Stimulated activated CD8-positive, alpha-beta memory T cell treated with anti-CD3 and anti-CD28 coated beads, Interleukin-4, amount 100 ng/mL, for 4 hours (primary cell): ENCODE results near the gene CRKL.

Experiments
- DNase-seq, 2 donors: peaks; one replicate each; pipeline ENCODE4 v3.0.0-alpha.2; 2020; ENCODE audit warnings: low read depth in 2 of 2, low spot score in 1 of 2

Gene CRKL

DNA sequence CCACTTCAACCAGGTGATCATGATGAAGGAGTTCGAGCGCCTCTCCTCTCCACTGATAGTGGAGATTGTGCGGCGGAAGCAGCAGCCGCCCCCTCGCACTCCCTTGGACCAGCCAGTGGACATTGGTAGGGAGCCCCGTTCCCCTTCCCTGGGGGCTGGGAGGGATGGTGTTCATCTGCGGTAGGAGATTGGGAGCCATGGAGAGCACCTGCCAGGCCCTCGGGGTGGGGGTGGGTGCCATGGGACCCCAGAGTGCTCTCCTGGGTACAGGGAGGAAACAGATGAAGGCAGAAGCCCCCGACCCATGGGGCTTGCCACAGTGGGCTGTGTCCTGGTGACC, 77.7 kb downstream of the CRKL start:
- no peak for DNase-seq

- no peak for DNase-seq
Observed at GRCh38 chr22:20995329-20996030, 78.3 kb downstream of the CRKL start.

DNA sequence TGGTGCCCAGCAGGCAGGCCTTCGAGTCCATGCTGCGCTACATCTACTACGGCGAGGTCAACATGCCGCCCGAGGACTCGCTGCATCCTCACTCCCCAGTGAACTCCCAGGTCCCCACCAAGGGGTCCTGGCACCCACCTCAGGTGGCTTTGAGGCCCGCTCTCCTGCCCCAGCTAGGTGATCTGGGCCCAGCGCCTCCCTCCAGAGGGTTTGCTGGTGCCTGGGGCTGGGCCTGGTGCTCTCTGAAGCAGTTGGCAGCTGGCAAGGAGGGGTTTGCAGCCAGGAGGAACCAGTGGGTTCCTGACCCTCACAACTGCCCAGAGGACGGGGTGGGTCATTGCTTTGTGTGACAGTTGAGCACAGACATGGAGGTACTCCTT, 78.8 kb downstream of the CRKL start:
- DNase-seq: no peak

- no peak for DNase-seq
Observed at GRCh38 chr22:20996598-20997535, 79.7 kb downstream of the CRKL start.

- no peak for DNase-seq
Observed at GRCh38 chr22:20997536-20998257, 80.5 kb downstream of the CRKL start.

DNA sequence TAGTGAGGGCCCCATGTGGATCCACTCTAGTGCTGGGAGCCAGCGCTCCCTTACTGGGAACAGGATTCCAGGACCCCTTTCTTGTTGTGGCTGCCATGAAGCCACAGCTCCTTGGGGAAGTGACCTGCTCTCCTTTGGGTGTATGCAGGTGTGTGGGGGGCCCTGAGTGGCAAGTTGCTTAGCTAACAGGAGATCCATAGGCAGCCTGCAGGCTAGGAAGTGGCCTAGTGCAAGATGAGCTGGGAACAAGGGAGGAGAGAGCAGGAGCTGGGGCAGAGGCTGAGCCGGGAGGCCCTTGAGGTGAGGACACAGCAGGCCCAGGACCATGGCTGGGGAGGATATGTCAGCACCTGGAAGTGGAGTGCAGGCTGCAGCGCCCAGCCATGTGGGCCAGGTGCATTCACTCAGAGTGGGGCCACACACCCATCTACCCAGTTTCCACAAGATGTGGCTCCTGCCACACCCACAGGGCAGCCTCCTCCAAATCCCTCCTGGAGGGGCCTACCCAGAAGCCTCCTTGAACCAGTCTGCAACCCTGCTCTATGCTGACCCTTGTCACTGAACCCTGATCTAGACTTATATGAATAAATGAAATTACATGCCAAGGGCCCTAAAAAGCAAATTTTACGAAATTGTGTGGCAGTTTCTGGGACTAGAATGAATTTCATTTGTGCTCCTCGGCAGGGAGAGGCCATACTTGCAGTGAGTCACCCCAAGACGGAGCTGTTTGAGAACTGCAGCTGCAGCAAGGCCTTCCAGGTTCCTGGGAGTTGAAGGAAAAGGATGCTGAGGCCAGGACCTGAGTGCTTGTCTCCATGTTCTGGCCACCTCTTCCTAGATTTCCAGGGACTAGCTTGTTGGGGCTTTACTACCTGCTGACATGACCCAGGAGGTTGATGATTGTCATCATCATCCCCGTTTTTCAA, 81.5 kb downstream of the CRKL start:
- no peak for DNase-seq

GRCh38 chr22:20999350-21000206, 82.4 kb downstream of the CRKL start:
- no peak for DNase-seq

DNA sequence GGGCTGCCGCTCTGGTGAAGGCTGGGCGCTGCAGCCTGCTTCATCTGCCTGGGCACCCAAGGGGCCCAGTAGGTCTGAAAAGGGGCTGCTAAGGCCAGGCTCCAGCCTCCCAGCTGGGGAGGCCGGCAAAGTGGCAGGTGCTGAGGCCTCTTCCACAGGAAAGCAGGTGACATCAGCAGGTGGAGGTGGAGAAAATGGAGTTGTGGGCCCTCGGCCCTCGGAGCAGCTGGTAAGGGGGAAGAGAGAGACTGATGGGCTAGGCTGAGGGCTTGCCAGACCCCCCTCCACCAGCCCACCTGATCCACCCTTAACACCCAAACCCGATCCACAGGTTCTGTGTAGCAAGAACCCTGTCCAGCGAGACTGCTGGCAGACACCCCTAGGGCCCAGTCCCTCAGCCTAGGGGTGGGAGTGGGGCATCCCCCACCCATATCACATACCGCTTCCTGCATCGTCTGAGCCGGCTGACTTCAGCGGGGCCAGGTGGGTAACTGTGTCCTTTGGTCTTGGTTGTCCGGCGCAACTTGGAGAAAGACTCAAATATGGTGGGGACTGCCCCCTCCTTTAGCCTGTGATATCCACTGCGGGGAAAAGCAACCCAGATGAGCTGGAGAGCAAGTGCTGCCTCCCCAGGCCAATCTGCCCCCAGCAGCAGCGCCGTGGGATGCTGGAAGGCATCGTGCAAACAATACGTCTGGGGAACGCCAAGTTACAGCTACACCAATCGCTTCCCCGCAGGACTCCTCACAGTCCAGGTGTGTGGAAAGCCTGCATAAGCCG, 83.2 kb downstream of the CRKL start:
- DNase-seq: no peak

GRCh38 chr22:21000987-21001600, 83.9 kb downstream of the CRKL start:
- DNase-seq: no peak

GRCh38 chr22:21001601-21002325, 84.6 kb downstream of the CRKL start, which contains the start of gene THAP7:
THAP7 (minus strand) TSS chr22:21002118; CDS start chr22:21001911, 207 bp downstream.
- DNase-seq: peak; percentile 92 to 96
